GM21717 (cell line): ENCODE data around the gene MTAP.

Experiments used
- ATAC-seq: cut with Tn5 transposase; IDR thresholded peaks from one replicate; pipeline ENCODE4 v1.9.1; 2021; ENCODE audit warnings: mild to moderate bottlenecking, moderate library complexity; ENCODE audit not compliant: unreplicated experiment

Gene MTAP

GRCh38 chr9:21968331-21969010 is 166.0 kb downstream of the MTAP start:
- no peak for ATAC-seq

DNA sequence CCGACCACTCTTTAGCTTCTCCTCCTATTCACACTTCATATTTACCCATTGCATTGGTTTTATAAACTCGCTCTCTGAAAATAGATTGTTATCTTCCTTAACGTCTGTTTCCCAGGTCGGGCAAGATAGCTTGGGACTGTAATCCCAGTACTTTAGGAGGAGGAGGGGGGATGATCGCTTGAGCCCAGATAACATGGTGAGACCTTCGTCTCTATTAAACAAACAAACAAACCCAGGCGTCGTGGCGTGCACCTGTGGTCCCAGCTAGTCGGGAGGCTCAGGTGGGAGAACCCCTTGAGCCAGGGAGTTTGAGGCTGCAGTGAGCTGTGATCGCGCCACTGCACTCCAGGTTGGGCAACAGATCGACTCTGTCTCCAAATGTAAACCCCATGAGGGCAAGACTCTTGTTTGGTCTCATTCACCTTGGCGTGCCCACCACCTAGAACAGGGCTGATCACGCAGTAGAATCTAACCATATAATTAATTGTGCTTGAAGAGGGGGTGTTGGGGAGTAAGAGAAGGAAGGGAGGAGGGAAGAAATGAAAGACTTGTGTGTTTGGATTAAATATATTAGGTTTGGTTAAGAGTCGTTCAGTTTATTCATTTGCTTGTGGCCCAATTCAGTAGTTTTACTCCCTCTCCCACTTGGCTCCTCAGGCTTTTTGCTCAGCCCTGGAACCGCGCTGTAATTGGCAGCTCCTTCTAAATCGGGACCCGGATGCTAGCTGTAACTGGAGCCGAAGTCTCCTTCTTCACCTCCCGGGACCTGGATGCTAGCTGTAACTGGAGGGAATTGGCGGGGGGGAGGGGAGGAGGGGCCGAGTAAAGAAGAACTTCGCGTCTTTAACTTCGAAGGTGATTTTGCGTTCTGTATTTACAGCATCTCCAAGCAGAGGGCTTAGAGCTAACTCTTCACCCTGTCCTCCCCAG is 166.8 kb downstream of the MTAP start:
- no peak for ATAC-seq

DNA sequence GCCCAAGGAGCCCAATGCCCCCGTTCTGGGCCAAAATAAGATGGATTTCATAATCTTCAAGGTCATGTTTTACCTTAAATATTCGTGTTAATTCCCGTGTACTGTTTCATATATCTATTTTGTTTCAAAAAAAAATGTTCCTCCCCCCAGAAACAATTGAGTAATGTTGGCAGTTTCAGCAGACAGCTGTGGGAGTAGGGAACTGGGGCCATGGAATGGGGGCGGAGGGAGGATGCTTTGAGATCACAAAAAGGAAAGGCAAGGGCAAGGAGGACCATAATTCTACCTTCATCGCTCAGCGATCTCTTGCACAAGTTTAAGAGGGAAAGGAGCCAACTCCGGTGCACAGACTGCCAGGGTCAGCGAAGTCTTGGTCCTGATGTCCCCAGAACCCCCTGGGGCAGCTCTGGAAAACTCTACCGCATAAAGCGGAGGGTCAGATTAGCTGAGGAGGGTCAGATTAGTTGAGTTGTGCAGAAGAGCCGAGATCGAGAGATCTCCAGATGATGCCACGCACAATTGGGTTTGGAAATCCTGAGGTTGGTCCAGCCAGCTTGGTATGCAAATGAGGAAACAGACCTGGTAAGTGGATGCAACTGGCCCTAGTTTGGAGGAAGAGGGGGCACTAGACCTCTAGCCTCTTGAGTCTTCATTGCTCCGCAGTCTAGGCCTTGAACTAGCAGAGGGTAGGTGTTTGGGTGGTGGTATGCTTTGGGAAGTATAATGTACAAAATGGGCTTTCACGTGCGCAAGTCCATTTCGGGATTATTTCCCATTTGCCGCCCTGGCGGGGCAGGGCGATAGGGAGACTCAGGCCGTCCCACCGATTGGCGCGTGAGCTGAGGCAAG is 167.7 kb downstream of the MTAP start:
- ATAC-seq = no peak

- no peak for ATAC-seq
Measured at GRCh38 chr9:21970800-21971640, 168.6 kb downstream of the MTAP start.

DNA sequence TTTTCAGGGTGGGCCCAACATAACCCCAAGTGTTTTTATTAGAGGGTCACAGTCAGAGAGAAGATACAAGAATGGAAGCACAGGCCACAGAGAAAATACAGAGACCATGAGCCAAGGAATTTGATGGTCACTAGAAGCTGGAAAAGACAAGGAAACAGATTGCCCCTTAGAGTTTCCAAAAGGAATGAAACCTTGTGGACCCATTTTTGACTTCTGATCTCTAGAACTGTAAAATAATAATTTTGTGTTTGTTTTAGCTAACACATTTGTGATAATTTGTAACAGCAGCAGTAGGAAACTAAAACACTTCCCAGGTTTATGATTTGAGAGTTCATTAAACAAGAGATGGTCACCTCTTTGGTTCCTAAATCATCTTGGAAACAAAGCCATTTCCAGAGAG is 169.9 kb downstream of the MTAP start:
- ATAC-seq = no peak

DNA sequence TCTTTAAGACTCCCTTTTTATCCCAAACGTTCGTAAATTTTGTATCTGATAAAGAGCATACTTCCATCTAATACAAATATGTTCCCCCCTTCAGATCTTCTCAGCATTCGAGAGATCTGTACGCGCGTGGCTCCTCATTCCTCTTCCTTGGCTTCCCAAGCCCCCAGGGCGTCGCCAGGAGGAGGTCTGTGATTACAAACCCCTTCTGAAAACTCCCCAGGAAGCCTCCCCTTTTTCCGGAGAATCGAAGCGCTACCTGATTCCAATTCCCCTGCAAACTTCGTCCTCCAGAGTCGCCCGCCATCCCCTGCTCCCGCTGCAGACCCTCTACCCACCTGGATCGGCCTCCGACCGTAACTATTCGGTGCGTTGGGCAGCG is 171.9 kb downstream of the MTAP start:
- ATAC-seq = no peak

- ATAC-seq = peak; percentile 62
Measured at GRCh38 chr9:21974722-21975409, 172.4 kb downstream of the MTAP start.

DNA sequence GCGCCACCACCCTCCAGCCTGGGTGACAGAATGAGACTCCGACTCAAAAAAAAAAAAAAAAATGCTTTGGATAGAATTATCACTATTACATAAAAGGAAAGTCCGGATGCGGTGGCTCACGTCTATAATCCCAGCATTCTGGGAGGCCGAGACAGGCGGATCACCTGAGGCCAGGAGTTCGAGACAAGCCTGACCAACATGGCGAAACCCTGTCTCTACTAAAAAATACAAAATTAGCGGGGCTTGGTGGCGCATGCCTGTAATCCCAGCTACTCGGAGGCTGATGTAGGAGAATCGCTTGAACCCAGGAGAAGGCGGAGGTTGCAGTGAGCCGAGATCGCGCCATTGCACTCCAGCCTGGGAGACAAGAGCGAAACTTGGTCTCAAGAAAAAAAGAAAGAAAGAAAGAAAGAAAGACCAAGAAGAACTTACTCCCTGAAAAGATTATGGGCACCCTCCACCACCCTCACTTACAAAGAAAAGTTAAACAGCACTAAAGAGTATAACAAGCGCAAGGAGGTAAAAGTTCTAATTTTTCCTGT is 174.0 kb downstream of the MTAP start:
- no peak for ATAC-seq

GRCh38 chr9:21982391-21982790 is 180.0 kb downstream of the MTAP start:
- no peak for ATAC-seq

DNA sequence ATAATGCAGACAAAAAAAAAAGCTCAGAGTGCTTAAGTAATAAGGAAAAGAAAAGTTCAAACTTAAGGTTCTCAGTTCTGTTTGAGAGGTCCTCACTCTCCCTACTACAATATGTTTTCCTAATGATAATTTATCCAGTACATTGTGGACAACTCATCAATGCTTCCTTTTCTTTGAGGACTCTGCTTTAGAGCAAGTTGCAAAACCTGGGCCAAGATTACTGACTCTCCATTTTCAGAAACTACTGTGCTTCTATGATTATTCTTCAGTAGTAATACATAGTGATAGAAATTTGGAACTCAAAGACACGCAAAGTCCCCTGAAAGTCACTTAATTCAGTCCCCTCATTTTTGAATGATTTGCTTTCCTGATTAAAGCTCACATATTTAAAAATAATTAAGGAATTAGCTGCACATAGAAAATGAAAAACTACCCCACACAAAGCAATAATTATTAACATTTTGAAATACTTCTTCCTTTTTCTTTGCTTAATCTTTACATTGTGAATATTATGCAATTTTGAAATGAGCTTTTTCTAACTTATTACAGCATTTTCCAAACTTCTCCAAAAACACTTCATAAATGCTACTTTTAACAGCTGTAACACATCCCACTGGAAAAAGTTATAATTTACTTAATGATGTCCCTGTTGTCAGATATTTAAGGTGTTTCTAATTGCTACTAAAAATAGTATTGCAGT is 180.6 kb downstream of the MTAP start:
- no peak for ATAC-seq

DNA sequence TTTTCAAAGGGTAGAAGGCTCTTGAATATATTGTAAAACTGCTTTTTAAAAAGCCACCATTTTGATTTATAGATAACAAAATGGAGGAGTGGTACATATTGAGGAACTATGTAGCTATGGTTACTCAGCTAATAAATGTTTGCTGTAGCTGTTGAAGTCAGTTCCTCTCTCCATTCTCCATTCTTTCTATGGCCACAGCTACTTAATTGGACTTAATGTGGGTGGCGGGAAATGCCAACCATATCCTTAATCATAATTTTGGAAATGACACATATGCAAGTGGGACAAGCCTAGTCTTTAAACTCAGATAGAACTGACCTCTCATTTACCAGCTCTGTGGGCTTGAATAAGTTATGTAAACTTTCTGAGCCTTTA is 181.1 kb downstream of the MTAP start:
- ATAC-seq = no peak

DNA sequence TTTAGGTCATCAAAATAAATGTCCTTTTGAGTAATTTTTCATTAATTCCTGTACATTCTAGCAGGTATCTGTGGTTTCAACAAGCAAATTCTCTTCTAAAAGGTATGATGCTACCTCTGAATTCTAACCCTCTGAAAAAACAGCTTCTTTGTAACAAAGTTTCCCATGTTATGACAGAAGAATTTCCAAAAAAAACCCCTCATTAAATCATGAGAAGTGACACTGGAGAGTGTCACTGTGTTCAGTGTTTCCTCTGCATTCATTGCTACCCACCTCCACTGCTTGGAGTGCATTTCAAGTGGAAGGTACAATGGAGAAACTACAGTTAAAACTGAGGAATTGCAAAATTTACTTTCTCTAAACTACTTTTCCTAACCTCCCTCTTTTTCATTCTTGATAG is 181.7 kb downstream of the MTAP start:
- no peak for ATAC-seq

DNA sequence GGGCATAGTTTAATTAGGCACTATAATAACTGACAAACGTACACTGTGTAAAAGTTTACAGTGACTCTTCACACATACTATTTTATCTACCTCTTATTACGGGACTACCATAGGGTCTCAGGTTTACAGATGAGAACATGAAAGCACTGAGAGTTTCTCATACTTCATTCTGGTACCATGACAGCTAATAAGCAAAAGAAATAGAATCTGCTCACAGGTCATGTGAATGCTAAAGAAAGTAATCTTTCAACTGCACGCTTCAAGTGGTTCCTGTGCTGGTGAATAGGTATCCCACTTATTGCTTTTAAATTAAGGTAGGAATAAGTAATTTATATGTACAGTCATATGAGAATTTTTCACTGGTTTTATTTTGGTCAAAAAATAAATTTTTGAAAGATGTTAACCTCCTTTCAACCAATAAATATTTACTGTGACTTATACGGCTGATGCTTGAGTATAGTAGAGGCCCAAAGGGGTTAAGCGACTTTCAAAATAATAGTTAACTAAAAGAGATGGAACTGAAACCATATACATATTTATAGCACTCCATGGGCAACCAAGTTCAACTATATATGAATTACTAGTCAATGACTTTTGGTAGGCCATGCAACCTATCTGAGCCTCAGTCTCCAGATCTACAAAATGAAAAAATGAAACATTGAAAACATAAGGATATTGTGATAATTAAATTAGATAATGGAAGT is 183.7 kb downstream of the MTAP start:
- ATAC-seq = no peak
